ENCODE results near the gene FCAR. TPM values are rescaled to one million over a fixed set of nuclear protein-coding genes. Genes with fewer than 3 reads are reported as not detected.
A peak's percentile ranks its signal among the peaks of the same experiment; 100 is the strongest.
"Not testable (repeated sequence)": the region's sequence is repeated elsewhere in the genome, so short reads cannot be mapped to it uniquely, and the experiment has no call there.

The FCAR gene
- total RNA-seq, 3 donors from 2014 or later (not counting 1 experiment from before 2014, with no cell fraction given): 0.26 to 23.7 (median 6.7) TPM

DNA sequence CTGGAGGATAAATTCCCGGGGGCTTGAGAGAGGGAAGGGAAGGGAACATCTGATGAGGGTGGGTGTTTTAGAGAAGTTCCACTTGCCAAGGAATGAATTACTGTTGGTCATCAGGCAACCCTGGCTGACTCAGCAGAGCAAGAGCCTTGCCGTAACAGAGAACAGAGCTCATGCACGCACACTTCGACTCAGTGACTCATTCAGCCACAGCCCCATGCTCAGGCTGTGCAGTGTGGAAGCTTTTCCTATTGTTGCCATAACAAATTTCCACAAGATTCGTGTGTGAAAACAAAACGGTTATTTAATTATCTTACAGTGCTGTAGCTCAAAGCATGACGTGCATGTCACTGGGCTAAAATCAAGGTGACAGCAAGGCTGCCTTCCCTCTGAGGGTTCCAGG is 14.6 kb upstream of the FCAR start:
- H3K27ac Mint-ChIP-seq; H3K4me1 ChIP-seq (ENCODE audit: control insufficient read depth, insufficient read depth, low read length); H3K4me3 Mint-ChIP-seq; H3K27ac ChIP-seq (ENCODE audit: low read length); DNase-seq; ATAC-seq; H3K36me3 ChIP-seq (ENCODE audit: control insufficient read depth, insufficient read depth, low read length); H3K36me3 Mint-ChIP-seq; H3K9me3 Mint-ChIP-seq; intact Hi-C loops (cut with micrococcal nuclease); H3K27me3 ChIP-seq (ENCODE audit: control insufficient read depth, insufficient read depth, low read length); H3K4me3 ChIP-seq (ENCODE audit: low read length); H3K9me3 ChIP-seq (ENCODE audit: control insufficient read depth, insufficient read depth, low read length): not testable (repeated sequence)
- peaks cover 3 to 18% of the 10 kb centered on the region in 2 donors for H3K27me3 Mint-ChIP-seq (ENCODE audit: low read depth in 2 of 2)
- H3K4me1 Mint-ChIP-seq: peaks cover 0 to 10% of the 10 kb centered on the region in 2 donors
- 63% methylated on average over 4 of the region's 7 CpGs for WGBS (ENCODE audit: insufficient coverage)

- H3K9me3 ChIP-seq (ENCODE audit: control insufficient read depth, insufficient read depth, low read length); H3K36me3 ChIP-seq (ENCODE audit: control insufficient read depth, insufficient read depth, low read length); H3K36me3 Mint-ChIP-seq; H3K27ac ChIP-seq (ENCODE audit: low read length); H3K27ac Mint-ChIP-seq; H3K9me3 Mint-ChIP-seq; ATAC-seq; H3K4me1 ChIP-seq (ENCODE audit: control insufficient read depth, insufficient read depth, low read length); H3K4me1 Mint-ChIP-seq; intact Hi-C loops (cut with micrococcal nuclease); H3K4me3 Mint-ChIP-seq; H3K27me3 ChIP-seq (ENCODE audit: control insufficient read depth, insufficient read depth, low read length); H3K4me3 ChIP-seq (ENCODE audit: low read length); DNase-seq: not testable (repeated sequence)
- peaks cover 3 to 26% of the 10 kb centered on the region in 2 donors for H3K27me3 Mint-ChIP-seq (ENCODE audit: low read depth in 2 of 2)
- WGBS (ENCODE audit: insufficient coverage): no CpG with 5 or more reads among the region's 3 CpGs
Measured at GRCh38 chr19:54863459-54863858, 10.6 kb upstream of the FCAR start.

GRCh38 chr19:54871696-54872095 is 2.3 kb upstream of the FCAR start:
- no peak for DNase-seq
- WGBS (ENCODE audit: insufficient coverage): 44% methylated on average over 3 of the region's 3 CpGs
- no peak for ATAC-seq
- Histone ChIP-seq H3K9me3 (ENCODE audit: control insufficient read depth, insufficient read depth, low read length) (no peaks in the 10 kb centered on the region), H3K36me3 (ENCODE audit: control insufficient read depth, insufficient read depth, low read length) (no peaks in the 10 kb centered on the region), H3K27me3 (ENCODE audit: control insufficient read depth, insufficient read depth, low read length) (no peaks in the 10 kb centered on the region), H3K4me3 (ENCODE audit: low read length) (no peak overlapping the region), H3K27ac (ENCODE audit: low read length) (no peak overlapping the region), H3K4me1 (ENCODE audit: control insufficient read depth, insufficient read depth, low read length) (no peaks in the 10 kb centered on the region)
- Mint-ChIP-seq H3K27me3 (ENCODE audit: low read depth in 2 of 2) (peaks cover 4 to 13% of the 10 kb centered on the region in 2 donors), H3K36me3 (no peaks in the 10 kb centered on the region), H3K27ac (no peak overlapping the region), H3K4me3 (no peak overlapping the region), H3K4me1 (peaks cover 10% of the 10 kb centered on the region in 2 donors), H3K9me3 (no peaks in the 10 kb centered on the region)
- intact Hi-C loops (cut with micrococcal nuclease): no loop called here
- TF ChIP-seq, protein P1, sequence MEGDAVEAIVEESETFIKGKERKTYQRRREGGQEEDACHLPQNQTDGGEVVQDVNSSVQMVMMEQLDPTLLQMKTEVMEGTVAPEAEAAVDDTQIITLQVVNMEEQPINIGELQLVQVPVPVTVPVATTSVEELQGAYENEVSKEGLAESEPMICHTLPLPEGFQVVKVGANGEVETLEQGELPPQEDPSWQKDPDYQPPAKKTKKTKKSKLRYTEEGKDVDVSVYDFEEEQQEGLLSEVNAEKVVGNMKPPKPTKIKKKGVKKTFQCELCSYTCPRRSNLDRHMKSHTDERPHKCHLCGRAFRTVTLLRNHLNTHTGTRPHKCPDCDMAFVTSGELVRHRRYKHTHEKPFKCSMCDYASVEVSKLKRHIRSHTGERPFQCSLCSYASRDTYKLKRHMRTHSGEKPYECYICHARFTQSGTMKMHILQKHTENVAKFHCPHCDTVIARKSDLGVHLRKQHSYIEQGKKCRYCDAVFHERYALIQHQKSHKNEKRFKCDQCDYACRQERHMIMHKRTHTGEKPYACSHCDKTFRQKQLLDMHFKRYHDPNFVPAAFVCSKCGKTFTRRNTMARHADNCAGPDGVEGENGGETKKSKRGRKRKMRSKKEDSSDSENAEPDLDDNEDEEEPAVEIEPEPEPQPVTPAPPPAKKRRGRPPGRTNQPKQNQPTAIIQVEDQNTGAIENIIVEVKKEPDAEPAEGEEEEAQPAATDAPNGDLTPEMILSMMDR (IDR thresholded peaks at IDR 0.05): no peak

GRCh38 chr19:54875506-54875905 is 1.5 kb downstream of the FCAR start:
- WGBS (ENCODE audit: insufficient coverage): 25% methylated on average over 1 of the region's 2 CpGs
- H3K4me3 Mint-ChIP-seq: no peak overlapping the region
- TF ChIP-seq, protein P1 (IDR thresholded peaks at IDR 0.05): no peak
- ATAC-seq (peak in 2 of 3 donors; percentile 46 to 48), DNase-seq (no peak)
- no peak overlapping the region for H3K4me3 ChIP-seq (ENCODE audit: low read length)
- peaks cover 8 to 13% of the 10 kb centered on the region in 2 donors for H3K27me3 Mint-ChIP-seq (ENCODE audit: low read depth in 2 of 2)
- H3K9me3 Mint-ChIP-seq: no peaks in the 10 kb centered on the region
- peak overlapping the region in 1 of 2 donors; percentile 63 for H3K27ac Mint-ChIP-seq
- H3K27me3 ChIP-seq (ENCODE audit: control insufficient read depth, insufficient read depth, low read length): no peaks in the 10 kb centered on the region
- H3K27ac ChIP-seq (ENCODE audit: low read length): no peak overlapping the region
- H3K9me3 ChIP-seq (ENCODE audit: control insufficient read depth, insufficient read depth, low read length): no peaks in the 10 kb centered on the region
- H3K4me1 Mint-ChIP-seq: peaks cover 10 to 14% of the 10 kb centered on the region in 2 donors
- no peaks in the 10 kb centered on the region for H3K36me3 Mint-ChIP-seq
- no peaks in the 10 kb centered on the region for H3K36me3 ChIP-seq (ENCODE audit: control insufficient read depth, insufficient read depth, low read length)
- intact Hi-C loops (cut with micrococcal nuclease): no loop called here
- no peaks in the 10 kb centered on the region for H3K4me1 ChIP-seq (ENCODE audit: control insufficient read depth, insufficient read depth, low read length)
